HG03139 (cell line): Measurements from ENCODE around the gene TUBB2B.

ENCODE experiments used
- ATAC-seq: cut with Tn5 transposase; IDR thresholded peaks from one replicate; pipeline ENCODE4 v1.9.1; 2021; ENCODE audit not compliant: unreplicated experiment

The TUBB2B gene

DNA sequence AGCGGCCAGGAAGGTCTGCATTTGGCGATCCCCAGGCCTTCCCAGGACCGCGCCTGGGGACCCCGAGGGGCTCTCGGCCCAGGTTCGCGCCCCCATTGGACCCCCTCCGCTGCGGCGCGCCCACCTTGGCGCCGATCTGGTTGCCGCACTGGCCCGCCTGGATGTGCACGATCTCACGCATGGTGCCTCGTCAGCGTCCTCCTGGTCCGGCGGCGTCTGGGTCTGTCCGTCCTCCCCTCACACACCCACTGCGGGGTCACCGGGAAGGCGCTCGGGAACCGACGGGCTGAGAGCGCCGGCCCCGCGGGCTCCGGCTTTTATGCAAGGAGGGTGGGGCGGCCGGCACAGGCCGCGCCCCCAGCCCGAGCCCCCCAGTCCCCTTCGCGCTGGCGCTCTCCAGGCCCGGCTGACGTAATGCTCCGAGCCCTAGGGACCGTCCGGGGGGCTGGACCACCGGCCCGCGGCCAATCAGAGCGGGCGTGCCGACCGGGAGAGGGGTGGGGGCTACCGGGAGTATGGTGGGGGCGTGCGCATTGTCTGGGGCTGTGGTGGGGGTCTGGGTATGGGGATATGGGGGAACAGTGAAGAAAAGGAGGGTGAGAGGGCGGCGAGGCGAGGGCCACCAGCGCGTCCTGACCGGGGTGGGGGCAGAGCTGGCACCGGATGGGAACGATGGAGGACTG, at the start of gene TUBB2B:
TSS of gene TUBB2B (minus strand) at position 291 of the 683 bp plus-strand sequence. CDS start at position 181, 110 bp downstream.
- no peak for ATAC-seq

DNA sequence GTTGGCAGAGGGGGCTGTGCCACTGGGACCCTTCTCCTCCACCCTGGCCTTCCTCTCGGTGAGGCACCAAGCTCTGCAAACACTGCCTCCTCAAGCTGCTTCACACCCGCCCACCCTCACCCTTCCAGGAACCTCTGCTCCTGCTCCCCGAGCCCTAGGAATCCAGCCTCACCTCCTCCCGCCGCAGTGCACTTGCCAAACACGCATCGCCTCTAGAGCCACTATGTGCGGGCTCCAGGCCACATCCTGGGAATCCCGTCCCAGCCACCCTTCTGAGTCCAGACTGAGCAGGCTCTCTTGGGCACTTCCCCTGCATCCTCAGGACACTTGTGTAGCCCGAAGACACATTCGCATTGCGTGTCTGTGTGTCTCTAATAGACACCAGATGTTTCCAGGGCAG, 49.8 kb upstream of the TUBB2B start:
- no peak for ATAC-seq

DNA sequence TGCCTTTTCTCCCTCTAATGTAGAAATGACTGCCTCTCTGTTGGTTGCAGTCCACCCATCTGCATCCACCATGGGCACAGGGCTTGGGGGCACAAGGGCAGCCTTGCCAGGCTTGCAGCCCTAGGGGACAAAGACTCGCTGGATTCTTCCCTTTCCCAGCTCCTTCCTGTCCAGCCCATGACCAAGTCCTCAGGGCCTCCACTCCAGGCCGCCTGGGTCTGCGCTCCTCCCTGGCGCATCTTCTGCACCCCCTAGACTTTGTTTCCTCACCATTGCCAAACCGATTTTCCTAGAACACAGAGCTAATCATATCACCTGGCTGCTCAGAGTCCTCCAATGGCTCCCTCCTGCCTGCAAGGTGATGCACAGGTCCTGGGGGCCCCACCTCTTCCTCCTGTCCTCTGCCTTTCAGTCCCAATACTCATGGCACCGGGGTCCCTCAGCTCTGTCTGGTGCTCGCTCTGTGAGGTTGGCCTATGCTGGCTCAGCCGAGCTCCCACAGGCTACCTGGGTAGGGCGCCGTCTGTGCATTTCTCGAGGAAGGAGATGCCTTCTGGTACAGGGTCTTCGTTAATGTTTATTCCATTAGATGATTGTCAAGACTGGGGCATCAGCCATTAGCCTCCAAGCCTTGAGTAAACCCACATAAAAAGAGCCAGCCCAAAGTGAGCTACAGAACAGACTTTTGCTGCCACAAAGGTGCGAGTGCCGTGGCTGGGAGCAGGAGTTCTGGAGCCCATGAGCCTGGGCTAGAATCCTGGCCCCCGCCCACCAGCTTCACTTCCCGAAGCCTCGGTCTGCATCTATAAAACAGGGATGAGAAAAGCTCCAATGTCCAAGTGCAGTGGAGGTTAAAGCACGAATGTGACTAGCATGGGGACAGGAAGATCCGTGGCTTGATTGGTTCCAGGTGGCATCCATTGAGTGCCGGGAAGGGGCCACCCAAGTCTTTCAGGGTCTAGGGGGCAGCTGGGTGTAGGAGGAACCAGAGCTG, 49.0 kb upstream of the TUBB2B start:
- ATAC-seq, result no peak

DNA sequence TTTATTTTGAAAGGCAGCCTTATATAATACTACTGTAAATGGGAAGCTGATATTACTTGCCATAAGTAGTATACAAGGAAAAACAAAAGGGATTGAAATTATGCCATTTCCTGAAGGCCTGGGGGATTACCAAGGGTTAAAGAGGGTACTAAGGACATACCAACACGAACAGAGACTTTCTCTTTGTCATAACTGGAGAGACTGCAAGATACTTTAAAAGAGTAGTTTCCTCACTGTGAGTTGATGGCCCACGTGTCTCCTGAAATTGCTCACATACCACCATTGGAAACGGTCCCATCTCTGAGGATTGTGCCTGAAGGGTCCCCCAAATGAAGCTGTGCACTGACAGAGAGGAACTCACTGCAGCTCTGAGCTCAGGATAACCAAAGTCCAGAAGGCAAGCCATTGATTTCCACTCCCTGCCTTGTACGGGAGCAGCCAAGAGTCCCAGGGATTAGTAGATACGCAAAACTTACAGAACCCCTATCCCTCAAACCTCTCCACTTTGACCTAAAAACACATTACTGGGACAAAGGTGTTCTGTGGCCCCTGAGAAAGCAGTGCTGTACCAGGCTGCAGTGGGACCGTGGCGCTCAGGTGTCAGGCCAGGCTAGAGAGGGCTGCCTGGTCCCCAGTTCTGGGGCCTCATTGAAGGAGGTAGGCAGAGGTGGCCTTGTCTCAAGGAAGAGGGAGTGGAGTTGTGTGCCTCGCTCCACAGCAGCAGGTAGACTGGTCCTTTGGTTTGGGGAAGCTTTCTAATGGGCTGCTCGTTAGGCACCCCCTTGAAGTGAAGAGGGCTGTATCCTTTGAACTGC, 46.5 kb upstream of the TUBB2B start:
- no peak for ATAC-seq

DNA sequence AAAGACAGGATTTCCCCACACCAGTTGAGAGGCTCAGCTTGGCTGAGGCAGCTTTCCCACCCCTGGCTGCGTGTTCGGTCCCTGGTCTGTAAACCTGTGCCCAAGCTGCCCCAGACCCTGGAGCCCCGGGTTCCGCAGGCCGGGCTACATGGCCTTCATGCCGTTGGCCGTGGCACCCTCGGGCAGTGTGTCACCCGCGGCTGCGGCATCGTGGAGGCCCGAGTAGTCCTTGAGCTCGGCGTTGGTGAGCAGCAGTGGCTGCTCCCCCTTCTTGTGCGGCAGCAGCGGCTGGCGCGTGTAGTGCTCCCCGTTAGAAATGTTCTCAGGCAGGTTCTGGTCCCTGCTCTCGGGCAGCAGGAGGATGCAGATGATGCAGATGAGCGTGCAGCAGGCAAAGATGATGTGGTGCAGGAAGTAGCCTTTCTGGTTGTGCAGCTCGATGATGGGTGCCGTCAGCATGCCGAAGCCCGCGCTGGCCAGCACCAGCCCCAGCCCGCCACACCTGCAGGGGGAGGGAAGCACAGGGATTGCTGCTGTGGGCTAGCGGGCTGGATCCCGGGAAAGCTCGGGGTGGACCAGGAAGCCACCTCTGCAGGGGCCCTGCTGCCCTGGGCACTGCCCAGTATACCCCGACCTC, 45.6 kb upstream of the TUBB2B start:
- ATAC-seq, result no peak

DNA sequence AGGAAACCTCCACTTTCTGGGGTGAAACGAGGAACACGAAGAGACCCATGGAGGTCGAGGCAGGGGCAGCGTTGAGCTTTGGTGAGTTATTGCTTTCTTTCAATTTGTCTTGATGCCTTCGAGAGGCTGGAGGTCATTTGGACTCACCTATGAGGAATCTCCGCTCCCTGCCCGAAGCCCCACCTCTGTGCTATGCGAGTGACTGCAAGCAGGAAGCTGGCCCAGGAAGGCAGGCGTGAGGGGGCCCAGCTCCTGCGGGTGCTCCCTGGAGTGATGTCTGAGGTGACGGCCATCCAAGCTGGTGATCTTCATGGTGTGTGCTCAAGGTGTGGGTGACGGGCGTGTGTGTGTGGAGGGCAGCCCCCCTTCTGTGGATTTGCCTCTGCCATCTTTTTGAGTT, 44.3 kb upstream of the TUBB2B start:
- ATAC-seq, result no peak

DNA sequence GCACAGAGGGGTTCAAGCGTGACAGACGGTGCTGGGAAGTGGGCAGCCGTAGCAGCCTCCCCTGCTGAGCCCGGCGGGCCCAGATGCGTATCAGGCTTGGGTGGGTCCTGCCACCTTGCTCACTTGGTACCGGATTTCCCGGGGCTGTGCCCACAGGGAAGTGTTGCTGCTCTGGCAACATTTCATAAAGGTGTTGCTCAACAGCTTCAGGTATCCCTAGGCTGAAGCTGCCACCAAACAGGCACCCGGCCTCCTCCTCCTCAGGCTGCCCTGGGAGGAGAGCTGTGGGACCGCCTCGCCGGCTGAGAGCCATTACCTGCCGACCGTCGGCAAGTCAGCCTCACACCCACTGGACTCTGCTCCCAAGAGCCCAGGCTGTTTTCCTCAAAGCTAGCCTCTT, 42.8 kb upstream of the TUBB2B start:
- no peak for ATAC-seq

DNA sequence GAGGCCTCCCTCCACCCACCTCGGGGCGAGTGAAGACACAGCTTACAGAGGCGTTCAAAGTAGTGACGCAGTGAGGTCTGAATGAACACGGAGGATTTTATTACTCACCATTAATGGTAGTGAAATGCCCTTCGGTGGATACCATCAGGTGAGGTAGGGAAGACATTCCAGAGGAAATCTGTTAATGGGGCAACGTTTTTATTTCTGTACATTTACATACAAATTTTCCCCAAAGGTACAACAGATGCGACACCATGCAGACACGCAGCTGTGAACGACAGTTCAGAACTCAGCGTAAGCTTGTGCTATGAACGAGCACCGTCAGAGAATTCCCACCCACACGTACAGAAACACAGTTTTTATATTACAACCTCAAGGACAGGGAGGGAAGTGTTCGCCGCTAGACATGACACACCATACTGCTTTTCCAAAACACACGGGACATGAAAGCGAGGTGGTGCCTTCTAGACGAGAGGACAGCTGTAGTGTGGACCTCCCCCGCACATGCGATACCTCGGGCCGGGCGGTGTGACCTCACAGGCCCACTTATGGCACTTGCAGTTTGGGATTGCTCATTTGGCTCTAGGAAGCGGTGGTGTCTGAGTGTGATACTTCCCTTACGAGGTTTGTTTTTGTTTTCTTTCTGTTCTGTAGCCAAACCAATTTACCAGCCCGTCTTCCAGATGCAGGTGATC, 42.0 kb upstream of the TUBB2B start:
- ATAC-seq, result no peak

DNA sequence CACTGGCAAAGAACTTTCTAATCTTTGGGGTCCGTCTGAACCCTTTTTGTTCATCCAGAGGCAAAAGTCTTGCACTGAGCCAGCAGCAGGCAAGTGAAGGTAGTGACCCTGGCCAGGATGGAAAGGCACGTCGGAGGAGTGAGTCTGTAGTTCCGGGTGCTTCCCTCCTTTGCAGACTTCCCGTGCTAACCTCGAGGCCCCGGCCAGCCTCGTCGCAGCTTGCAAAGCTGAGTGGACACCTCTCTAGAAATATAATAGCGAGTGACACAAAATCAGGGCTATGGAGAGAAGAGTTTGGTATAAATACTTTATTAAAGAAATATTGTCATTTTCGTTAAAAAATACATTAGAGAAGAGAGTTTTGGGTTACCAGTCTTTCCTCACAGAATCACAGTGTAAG, 41.2 kb upstream of the TUBB2B start:
- ATAC-seq, result no peak

DNA sequence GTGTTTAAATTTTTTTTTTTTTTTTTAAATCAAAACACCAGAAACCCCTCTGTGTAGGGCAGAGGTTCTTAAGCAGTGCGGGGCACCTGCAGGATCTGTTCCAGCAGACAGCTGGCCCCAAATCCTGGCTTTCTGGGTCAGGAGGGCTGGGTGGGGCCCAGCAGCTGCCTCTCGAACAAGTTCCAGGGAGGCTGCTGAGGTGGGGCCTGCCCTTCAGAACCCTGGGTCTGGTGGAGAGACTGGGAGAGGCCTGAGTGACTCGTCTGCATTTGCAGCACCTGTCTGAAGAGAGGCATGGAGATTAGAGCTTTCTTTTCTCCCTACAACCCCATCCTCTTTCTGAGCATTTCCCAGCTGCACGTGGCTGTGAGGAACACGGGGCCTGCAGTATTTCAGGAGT, 39.7 kb upstream of the TUBB2B start:
- no peak for ATAC-seq

DNA sequence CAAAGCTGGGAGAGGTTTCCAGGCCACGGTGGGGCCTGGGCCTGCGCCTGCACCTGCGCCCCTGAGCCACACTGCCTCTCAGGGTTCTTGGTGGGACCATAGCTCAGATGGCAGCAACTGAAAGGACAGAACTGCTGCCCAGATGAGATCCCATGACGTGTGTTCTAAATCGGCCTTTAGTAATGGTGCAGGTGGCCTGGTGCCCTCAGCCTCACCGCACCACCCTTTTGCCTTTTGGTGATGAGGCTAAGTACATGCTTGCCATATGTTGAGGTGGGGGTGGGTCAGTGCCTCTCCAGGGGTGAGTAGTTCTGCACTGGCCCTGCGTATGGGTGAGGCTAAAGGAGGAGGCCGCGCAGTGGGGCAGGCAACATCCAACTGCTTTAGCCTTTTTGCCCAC, 38.7 kb upstream of the TUBB2B start:
- ATAC-seq, result no peak

DNA sequence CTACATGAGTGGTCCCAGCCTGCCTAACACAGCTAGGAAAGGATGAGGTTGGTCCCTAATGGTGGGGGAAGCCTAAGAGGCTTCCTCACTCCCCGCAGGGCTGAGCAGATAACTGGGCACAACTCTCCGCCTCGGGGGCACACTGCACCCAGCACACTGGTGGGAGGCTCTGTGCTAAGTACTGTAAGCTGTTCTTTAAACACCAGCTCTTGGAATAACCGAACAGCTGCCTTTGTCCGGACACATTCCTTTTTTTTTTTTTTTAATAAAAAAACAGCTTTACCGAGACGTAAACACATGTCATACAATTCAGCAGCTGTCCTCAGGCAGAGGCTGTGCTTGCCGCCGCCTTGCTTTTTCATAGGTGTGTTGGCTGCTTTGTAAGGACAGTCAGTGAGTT, 38.2 kb upstream of the TUBB2B start:
- ATAC-seq, result no peak

DNA sequence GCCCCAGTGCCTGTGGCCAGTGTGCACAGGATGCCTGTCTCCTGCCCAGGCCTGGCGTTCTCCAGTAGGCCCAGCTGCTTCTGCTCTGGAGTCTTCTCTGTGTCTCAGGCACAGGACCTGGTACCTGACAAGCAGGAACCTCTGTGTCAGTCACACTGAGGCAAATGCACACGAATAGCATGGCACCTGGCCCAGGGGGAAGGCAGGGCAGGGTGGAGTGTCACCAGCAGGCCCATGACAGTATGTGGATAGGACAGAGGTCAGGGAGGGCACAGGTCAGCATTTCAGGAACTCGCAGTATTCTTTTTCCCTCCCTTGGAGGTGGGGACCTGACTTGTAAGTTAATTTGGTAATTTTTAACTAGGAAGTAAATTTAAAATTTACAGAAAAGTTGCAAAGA, 36.9 kb upstream of the TUBB2B start:
- ATAC-seq, result no peak

DNA sequence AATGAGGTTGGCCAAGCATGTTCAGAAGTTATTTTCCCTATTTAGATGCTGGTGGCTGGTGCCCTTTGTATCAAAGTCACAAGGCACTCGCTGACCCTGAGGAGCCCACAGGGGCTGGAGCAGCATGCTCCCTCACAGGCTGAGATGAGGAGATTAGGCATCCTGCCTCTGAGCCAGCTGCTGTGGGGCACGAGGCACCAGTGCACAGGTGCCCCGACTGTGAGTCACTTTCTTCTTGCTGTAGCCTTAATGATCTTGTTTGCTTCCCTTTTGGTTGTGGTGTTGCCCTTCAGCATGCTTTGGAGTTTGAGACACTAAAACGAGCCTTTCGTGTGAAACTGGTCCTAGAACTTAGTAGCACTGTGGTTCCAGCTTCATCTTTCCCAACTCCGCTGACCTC, 35.6 kb upstream of the TUBB2B start:
- ATAC-seq, result no peak

DNA sequence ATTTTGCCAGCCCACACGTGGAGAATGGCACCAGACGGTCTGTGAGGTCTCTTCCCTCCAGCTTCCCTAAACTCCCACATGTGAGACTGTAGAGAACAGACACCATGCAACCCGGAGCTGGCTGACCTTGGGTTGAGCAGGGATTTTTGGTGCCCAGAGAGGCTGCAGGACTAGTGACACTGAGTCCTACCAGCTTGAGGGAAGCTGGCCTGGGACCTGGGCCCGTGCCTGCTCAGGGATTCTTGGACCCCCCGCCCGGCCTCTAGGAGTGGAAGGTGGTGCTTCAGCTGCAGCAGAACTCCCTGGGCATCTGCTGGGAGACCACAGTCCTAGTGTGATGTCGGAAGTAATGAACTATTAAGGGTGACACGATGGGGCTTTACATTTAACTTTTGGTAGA, 34.5 kb upstream of the TUBB2B start:
- ATAC-seq, result no peak

DNA sequence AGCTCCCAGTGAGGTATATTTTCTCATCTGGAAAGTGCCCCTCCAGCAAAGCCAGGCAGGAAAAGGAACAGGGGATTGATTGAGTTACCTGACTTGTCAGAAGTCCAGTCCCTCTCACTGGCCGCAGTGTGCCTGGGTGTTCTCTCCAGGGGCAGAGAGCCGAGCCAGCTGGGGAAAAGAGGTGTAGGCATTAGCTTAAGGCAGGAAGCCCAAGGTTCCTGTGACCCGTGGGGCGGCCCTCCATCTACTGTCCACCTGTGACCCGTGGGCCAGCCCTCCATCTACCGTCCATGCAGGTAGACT, 34.0 kb upstream of the TUBB2B start:
- no peak for ATAC-seq

DNA sequence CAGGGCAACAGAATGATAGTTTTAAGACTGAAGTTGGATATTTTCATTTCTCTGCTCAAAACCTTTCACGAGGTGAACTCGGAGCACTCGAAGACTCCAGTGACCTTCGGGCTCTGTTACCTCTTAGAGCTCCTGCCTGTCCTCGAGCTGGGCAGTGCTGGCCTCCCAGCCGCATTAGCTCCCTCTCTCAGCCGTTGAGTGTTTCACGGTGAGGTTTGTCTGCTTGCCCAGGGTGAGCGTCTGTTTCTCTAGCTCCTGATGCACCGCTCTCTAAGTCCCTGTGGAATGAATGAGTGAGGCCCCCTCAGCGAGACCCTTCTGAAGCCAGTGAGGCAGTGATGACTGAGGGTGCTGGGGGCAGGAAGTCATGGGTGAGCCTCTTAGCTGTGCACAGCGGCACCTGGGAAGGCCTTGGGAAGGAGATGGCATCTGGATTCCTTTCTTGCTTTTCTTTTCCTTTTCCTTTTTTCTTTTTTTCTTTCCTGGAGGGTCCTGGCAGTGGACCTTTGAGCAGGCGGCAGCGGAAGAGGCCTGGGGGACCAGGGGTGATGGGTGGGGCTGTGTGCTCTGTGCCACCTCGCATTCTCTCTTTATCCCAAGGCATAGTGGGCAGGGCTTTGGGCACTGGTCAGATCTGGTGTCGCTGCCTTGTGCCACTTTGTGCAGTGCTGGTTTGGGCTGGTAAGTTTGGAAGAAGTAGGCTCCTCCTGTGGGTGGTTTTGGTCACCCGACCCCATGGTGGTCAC, 33.5 kb upstream of the TUBB2B start:
- ATAC-seq, result no peak

DNA sequence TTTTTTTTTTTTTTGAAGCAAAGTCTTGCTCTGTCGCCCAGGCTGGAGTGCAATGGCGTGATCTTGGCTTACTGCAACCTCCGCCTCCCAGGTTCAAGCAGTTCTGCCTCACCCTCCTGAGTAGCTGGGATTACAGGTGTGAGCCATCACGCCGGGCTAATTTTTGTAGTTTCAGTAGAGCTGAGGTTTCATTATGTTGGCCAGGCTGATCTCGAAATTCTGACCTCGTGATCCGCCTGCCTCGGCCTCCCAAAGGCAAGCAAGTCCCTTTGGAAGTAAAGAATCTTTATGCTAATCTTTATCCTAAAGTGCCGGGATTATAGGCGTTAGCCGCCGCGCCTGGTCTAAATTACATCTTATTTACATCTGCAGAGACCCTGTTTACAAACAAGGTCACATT, 32.8 kb upstream of the TUBB2B start:
- ATAC-seq, result no peak

DNA sequence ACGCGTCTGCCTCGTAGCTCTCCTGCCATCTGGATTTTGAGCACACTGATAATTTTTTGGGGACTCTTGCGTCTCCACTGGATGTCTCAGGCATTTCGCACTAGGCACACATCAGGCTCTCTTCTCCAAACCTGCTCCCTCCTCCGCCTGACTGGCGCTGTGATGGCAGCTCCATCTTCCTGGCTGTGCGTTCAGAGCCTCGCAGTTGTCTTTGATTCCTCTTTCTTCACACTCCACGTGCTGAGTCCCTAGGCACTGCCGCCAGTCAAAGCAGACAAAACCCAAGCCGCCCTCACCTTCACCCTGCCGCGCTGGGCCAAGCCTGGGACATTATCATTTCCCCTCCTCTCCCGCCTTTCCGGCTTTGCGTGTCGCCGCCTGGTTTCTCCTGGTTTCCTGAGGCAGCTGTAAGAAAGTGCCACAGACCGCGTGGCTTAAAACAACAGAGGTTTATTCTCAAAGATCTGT, 32.1 kb upstream of the TUBB2B start:
- peak; percentile 25 for ATAC-seq
